Glomerular visceral epithelial cell (primary cell): Measurements from ENCODE around the gene RIC8A.
"Not testable (repeated sequence)": the region's sequence is repeated elsewhere in the genome, so short reads cannot be mapped to it uniquely, and the experiment has no call there.

ENCODE experiments used
- DNase-seq: peaks from one replicate; pipeline ENCODE4 v3.0.0-alpha.2; 2016; ENCODE audit errors: extremely low spot score

Gene RIC8A

GRCh38 chr11:218815-219593 lies 11.5 kb downstream of the RIC8A start:
- no peak for DNase-seq

- not testable (repeated sequence) for DNase-seq
Observed at GRCh38 chr11:220641-221215, 13.2 kb downstream of the RIC8A start.

- DNase-seq = no peak
Observed at GRCh38 chr11:221539-221938, 14.0 kb downstream of the RIC8A start.

GRCh38 chr11:221998-222789 lies 14.7 kb downstream of the RIC8A start:
- DNase-seq = no peak

- no peak for DNase-seq
Observed at GRCh38 chr11:223026-223789, 15.7 kb downstream of the RIC8A start.

- no peak for DNase-seq
Observed at GRCh38 chr11:223884-224283, 16.4 kb downstream of the RIC8A start.

GRCh38 chr11:224424-224823 lies 16.9 kb downstream of the RIC8A start:
- DNase-seq = no peak

GRCh38 chr11:225734-226453 lies 18.4 kb downstream of the RIC8A start:
- no peak for DNase-seq

- no peak for DNase-seq
Observed at GRCh38 chr11:227824-228379, 20.4 kb downstream of the RIC8A start.

- DNase-seq = no peak
Observed at GRCh38 chr11:230431-230830, 22.9 kb downstream of the RIC8A start.

- no peak for DNase-seq
Observed at GRCh38 chr11:232783-233565, 25.5 kb downstream of the RIC8A start.

GRCh38 chr11:235180-235579 lies 27.7 kb downstream of the RIC8A start:
- DNase-seq = no peak

GRCh38 chr11:235609-235996 lies 28.1 kb downstream of the RIC8A start:
- DNase-seq = no peak

- peak; percentile 89 for DNase-seq
Observed at GRCh38 chr11:235997-236773, 28.7 kb downstream of the RIC8A start, which contains the start of gene SIRT3. TSS of gene SIRT3 (minus strand) at chr11:236342. CDS start at chr11:236328, 14 bp downstream.

- DNase-seq = peak; percentile 70
Observed at GRCh38 chr11:236774-237767, 29.6 kb downstream of the RIC8A start, which contains the start of gene PSMD13. TSS of gene PSMD13 (plus strand) at chr11:236976. CDS start at chr11:237050, 74 bp downstream.

GRCh38 chr11:238346-238745 lies 30.8 kb downstream of the RIC8A start:
- not testable (repeated sequence) for DNase-seq

GRCh38 chr11:240315-240714 lies 32.8 kb downstream of the RIC8A start:
- no peak for DNase-seq

- no peak for DNase-seq
Observed at GRCh38 chr11:241634-242033, 34.1 kb downstream of the RIC8A start.
